NCI-H526 (cell line): ENCODE results near the gene PEX10.

Source experiments
- DNase-seq, 2 experiments: peaks; one replicate each; lab custom pipeline; 2025; lab: John Stamatoyannopoulos, UW

The PEX10 gene

DNA sequence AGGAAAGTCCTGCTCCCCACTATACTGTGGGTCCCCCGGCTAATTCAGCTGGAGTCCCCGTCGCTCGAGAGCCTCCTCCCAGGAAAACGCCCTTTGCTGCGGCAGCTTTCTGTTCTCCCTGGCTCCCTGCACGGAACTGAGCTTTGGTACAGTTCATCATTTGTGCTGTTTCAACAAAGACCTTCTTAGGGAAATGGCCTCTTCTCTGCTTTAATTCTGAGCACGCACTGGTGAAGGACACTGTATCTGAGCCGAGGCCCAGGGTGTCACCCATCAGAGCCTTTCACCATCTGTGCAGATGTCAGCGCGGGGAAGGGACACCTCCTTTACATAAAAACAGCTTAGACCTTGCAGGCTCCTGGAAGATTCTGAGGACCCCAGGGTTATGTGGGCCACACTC is 13.5 kb upstream of the PEX10 start:
- DNase-seq, result no peak

DNA sequence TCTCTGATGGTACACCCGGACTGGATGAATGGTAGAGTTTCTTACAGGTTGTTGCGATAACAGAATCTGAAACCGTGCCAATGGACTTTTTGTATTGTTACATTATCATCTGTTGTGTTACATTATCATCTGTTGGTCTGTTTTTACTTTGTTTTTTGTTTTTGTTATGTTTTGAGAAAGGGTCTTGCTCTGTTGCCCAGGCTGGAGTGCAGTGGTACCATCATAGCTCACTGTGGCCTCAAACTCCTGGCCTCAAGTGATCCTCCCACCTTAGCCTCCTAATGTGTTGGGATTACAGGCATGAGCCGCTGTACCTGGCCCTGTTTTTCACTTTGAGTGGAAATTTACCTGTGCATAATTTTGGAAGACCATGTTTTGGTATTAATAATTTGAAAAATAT is 10.2 kb upstream of the PEX10 start:
- no peak for DNase-seq

DNA sequence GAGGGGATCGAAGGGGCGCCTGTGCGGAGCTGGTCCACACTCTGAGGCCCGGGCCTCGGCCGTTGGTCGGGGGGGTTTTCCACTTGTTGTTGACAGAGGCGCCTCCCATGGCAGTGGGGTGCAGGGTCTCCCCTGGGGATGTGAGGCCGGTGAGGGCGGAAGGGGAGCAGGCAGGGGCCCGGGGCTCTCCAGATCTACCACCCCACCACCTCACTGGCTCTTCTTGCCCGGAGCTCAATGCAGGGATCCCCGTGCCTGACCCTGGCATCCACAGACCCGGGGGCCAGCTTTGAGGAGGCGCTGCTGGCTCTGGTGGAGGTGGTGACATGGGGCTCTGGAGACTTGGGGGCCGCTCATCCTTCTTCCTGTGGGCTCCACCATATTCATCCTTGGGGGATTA is 7.1 kb upstream of the PEX10 start:
- no peak for DNase-seq

DNA sequence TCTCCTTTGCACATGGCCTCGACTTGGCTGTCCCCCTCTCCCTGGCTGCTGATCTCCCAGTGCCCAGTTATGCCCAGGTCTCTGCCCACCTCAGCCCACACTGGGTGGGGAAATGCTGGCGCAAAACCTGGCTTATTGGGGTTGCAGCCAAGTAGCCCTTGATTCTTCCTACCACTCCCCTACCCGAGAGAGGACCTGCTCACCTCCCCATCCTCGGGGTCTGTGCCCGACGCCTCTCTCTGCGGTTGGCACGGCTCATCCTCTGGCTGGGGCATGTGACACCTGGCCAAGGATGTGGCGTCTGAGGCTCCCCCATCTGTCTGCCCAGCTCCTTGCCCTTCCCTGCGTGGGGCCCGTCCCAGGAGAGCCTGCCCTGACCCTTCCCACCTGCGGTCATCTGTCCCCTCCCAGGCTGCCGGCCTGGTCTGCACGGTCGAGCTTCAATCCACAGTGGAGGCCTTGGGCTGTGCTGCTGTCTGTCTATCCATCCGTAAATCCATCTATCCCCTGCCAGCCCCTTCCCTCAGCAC is 6.5 kb upstream of the PEX10 start:
- DNase-seq, result no peak

DNA sequence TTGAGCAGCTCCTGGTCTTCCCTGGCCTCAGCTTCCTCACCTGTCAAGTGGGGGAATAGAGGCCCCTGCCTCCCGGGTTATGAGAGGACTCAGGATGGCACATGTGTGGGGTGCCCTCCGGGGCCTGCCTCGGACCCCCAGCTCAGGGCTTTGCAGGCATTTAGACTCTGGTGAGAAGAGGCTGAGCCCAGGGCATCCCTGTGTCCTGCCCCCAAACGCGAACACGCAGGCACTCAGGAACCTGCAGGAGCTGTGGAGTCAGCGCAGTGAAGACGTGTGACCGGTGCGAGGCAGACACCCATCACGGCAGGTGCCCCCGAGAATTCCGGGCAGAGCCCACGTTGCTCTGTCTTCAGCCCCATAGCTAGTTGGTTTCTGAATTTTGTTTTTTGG is 5.5 kb upstream of the PEX10 start:
- no peak for DNase-seq

DNA sequence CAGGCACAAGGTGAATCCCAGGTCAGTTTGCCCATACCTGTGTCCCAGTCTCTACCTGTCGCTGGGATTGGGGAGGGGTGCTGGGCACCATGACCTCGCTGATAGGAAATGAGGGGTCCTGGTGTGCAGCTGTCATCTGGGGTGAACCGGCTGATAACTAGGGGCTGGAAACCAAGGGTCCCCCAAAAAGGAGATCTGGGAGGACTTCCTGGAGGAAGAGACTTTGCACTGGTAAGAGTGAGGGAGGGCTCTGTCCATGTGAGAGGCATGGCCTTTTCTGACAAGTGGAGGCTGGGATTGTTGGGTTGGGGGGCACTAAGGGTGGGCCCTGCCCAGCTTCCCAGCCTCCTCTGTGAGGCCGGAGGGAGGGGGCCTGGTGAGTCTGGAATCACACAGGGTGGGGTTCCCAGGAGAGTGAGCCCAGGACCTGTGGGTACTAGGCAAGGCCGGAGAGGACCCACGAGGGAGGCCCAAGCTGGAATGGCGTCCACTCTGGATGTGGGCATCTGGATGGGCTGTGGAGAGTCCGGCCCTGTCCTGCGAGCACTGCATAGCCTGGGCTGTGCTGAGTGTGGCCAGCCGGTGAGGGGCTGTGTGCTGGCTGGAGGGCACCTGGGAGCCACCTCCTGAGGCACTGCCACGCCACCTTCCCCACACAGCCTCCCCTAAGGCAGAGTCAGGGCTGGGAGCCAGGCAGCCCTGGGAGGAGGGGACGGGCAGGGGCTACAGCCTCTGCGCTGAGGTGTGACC is 4.9 kb upstream of the PEX10 start:
- no peak for DNase-seq

DNA sequence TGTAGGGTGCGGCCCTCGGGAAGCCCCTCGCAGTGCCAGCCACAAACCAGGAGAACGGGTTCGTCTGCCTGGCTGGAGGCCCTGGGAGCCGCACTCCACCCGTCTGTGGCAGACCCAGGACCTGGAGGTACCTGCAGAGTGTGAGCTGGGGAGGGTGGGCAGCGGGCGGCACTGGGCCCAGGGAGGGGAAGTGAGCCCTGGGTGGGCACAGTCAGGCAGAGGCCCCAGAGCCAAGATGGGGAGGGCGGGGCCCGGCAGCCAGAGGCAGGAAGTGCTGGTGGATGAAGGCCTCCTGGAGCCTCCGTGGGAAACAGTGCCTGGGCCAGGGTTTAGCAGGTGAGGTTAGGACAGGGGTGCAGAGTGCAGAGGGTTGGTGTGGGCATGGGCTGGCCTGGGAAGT is 4.0 kb upstream of the PEX10 start:
- DNase-seq, result no peak

DNA sequence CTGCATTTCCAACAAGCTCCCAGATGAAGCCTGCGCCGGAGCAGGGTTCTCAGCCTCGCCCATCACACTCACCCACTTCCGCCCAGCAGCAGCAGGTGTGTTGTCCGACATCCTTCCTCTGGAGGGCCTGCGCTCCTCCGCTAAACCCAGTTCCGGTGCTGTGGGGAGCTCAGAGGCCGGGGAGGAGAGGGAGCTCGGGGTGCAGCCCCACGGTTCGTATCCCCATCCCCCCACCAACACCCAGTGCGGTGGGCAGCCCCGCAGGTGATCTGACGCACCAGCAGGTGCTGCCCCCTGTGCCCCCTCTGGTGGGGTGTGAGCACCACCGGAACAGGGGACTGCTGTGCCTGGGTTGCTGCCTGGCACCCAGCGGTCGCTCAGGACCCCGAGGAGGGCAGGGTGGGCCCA is 3.4 kb upstream of the PEX10 start:
- DNase-seq, result peak in 1 of 2 experiments; percentile 44

DNA sequence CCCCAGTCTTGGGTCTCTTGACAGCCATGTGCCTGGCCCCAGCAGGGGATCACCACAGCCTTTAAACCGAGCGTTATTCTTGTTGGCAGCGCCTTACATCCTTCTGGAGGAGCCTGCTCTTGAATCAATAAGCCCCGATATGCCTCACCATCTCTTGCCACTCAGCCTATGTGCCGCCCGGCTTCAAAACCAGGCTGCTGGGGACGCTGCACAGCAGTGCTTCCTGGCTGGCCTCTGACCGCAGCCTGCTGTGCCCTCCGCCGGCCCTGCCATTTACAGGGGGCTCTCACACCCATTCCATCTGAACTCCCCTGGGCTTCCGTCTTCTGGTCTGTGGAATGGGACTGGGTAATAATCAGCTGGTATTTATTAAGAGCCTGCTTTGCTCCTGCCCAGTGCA is 3.0 kb upstream of the PEX10 start:
- no peak for DNase-seq

DNA sequence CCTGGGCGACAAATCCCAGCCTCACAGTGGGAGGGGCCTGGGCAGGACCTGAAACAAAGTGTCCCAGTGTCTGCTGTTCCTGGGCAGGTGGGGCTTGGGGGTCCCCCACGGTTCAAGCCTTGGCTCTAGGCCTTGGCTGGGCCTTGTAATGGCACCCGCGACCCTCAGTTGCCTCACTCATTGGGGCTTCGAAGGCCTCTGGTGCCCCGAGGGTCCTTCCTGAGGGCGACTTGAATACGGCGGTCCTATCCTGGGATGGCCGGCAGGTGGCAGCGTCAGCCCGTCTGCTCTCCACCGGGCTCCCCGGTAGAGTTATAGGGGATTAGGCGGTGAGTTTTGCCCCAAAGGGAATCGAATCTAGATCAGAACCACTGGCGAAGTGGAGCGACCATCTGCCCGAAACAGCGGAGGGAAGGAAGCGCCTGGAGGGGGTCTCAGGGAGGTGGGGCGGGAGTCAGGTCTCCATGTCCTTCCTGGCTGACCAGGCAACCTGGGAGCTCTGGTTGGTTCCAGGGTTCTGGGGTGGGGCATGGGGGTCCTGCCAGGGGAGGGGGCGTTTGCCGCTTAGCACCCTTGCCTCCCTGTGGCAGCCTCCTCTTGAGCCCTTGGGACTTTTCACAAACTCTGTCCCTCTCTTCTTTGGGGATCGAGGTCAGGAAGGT is 2.1 kb upstream of the PEX10 start:
- peak; percentile 35 to 78 for DNase-seq

DNA sequence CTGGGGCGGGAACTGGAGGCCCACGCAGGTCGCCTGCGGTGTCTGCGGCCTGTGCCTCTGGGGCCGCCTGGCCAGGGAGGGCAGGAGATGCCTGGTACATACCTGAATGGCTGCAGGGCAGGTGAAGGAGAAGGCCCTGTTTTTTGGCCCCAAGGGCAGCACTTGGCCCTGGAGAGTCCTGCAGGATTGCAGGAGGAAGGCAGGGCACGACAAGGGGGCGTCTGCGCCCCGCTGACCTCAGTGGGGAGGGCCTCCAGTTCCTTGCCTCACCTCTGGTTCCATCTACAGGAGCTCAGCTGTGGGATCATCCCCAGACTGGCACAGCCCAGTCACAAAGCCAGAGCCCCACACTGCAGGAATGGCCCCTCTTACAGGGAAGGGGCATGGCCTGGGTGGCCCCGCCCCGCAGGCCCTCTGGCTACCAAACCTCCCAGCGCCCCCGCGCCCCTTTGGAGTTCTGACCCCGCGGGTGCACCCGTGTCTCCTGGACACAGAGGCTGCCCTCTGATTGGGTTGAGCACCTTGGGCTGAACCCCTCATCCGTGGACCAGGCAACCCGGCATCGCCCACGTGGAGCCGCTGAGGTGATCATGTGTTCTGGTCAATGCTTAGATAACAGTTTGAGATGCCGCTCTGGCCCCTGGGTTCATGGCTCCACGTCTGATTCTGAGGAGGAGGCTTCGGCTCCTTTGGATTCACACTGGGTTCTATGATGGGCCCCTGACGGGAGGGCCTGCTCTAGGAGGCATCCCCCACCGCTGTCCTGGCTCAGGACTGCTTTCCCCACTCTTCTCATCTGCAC is 1.3 kb upstream of the PEX10 start:
- DNase-seq, result no peak

DNA sequence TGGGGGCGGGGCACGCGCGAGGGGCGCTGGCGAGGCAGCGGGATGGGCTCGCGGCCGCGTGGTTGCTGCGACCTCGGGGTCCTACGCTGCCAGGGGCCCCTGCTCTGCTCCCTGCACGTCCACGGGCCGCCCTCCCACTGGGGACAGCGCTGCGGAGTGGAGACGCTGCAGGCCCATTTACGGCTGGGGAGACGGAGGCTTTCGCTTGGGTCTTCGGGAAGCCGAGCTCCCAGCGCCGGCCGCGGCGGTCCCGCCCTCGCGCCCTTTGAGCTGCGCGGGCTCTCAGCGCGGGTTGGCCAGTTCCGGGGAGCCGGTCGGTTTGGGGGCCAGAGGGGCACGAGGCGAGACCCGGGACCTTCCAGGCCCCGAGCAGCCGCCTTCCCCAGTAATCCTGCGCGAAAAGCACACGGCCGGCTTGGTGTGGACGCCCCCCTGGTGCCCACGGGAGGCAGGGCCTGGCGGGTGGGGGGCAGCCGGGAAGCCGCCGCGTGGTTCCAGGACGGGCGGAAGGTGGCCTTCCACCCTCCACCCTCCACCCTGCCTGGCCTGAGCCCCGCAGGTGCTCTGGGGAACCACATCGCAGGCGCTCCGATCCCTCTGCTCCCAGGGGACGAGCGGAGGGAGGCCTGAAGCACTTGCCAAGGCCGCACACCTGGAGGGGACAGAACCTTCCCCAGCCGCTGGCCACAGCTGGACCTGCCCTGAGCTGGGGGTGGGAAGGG is 570 bp upstream of the PEX10 start:
- DNase-seq, result peak in 1 of 2 experiments; percentile 84

DNA sequence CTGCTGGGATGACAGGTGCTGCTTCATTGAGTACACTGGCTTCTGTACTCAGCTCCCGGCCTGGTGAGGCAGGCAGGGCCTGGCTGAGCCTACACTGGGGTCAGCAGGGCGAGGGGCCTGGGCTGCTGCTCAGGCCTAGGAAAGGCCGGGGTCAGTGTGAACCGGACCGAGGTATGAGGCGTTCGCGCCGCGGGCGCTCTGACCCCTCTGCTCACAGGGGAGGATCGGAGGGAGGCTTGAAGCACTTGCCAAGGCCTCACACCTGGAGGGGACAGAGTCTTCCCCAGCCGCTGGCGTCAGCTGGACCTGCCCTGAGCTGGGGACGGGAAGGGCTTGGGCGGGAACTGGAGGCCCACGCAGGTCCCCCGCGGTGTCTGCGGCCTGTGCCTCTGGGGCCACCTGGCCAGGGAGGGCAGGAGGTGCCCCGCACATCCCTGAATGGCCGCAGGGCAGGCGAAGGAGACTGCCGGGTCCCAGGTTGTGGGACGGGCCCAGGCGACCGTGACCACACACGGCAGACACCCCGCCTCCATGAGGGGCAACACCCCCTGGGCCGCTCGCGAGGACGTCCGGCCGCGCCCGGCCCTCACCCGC is 466 bp downstream of the PEX10 start:
- no peak for DNase-seq

DNA sequence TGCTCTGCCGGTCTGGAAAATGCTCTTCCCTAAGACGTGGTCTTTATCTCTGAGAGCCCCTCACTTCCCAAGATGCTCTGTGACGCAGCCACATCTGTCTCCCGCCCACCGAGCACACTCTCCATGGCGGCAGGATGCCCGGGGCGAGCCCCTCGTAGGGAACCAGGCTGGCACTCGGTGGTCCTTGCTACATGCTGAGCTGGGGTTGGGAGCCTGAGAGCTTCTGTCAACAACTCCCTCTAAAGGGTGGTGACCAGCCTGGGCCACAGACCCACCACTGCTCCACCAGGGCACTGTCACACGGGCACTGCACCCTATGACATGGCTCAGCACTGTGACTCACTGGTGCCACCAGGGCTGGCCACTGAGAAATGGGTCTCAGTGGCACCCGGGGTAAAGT is 2.6 kb downstream of the PEX10 start:
- no peak for DNase-seq

DNA sequence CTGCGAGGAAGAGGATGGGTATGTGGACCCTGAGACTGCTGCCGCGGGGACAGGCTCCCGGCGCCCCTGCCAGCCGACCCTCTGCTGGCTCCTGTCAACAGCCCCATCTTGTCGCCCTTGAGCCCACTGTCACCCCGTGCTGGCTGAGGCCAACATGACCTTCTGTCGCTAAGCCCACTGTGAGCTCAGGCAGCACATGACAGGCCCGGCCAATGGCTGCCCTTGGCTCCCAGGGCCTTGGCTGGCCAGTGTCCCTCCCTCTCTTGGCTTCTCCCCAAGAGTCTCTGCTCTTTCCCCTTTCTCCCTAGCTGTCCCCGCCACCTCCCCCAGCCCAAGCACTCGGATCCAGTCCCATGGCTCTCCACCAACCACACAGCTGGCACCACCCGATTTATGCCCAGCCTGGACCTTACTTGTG is 3.5 kb downstream of the PEX10 start:
- no peak for DNase-seq

DNA sequence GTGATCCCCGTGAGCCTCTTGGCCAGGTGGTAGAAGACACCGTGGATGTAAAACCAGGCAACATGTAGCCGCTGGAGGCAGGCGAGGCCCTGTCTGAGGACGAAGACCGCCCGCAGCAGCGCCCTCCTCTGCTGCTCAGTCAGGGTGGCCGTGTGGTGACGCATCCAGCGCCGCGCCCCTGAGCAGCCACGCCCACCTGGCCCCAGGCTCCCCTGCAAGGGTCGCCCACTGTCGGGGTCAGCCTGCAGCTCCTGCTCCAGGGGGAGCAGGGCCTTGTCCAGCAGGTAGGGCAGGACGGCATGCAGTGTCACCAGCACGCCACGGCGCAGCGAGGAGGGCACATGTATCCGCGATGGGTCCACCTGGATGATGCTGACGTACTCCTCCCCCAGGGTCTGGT is 3.9 kb downstream of the PEX10 start:
- DNase-seq, result no peak

DNA sequence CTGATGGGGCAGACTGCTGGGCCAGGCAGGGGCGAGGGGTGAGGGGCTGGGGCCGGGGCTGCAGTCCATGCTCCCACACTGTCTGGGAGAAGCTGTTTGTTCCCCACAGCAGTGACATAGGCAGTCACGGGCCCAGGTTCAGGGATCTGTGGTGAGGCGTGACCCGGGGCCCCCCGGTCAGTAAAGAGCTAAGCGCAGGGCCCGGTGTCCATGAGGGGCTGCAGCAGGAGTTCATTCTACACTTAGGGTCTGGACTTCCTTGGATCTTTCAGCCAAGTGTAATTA is 4.4 kb downstream of the PEX10 start:
- no peak for DNase-seq

DNA sequence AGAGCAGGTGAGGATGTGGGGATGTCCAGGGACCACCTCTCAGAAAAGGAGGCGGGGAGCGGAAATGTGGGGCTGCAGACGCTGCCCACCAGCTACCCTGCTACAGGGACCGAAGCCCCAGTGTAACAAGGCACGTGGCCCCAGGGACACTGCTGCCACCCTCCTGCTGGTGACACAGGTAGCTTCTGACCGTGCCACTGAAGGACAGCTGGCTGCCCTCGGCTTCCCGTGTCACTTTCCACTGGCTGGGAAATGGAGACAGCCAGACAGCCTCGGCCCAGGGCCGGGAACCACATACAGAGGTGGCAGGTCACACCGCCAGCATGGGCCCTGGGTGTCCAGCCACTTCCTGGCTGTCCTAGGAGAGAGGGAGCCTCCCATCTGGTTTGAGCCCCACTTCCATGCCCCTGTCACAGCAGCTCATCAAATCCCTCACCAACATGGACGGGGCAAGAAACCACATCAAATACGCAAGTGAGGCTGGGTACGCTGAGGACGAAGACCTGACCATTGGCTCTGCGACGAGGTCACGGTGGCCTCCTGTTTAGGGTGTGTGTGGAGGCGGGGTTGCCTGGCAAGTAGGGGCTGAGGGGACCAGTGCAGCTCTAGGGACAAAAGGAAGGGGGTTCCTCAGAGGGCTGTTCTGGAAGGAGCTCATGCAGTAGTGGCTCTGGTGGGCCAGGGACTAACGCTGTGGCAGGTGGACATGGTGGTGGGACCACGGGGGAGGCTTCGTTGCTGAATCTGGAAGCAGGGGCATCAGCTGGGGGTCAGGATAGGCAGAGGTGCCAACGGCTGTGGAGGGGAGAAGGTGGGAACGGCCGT is 5.0 kb downstream of the PEX10 start:
- no peak for DNase-seq

DNA sequence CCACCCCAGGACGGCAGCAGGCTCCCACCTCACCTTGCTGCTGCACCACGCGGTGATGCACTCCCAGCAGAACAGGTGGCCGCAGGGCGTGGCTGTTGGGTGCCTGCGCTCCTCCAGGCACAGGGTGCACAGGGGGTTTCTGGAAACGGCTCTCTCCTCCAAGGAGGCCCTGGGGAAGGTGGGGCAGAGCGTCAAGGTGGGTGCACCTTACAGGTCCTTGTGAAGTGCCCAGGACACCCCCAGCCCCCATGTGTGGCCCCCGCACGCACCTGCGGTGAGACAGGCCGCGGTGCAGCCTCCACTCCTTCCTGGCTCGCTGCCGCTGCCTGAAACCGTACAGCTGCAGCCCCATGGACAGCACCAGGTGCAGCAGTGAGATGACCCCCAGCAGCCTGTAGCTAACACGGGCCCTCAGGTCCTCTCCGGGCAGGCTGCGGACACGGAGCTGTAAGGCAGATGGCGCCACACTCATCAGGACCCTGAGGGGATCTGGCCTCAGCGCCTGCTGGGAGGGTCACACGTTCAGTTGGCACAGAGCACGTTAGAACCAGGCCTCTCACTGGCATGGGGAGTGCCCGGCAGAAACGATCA is 5.8 kb downstream of the PEX10 start:
- DNase-seq, result no peak

DNA sequence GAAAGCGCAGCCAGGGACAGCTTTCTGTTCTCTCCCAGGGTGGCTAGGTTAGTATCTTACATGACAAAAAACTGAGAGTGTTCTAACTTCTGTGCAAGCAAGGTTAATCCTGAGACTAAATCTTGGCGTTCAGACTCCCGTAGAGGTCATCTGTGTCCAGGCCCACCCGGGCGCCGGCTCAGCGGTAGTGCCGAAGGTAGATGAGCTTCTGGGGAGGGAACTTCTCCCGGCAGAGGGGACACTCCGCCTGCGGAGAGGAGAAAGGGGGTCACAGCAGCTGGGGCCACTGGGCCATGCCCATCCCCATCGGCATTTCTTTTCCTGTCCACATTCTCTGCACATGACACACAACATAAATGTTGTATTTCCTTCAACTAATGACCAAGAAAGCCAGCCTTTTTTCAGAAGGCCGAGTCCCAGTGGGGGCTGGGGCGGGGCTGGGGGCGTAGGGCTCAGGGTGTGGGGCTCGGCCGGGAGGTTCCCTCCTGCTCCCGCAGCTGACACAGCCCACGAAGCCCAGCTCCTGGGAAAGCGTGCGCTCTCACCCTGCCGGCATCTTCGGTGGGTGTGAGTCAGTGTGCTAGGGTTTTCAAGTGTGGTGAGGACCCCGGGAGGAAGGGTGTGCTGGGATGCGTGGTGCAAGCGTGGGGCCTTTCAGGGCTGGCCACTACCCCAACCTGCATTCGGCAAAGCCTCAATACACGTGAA is 6.6 kb downstream of the PEX10 start:
- no peak for DNase-seq
